ENCODE data around the gene MSL3.

GRCh38 chrX:11792461-11793421, 34.7 kb downstream of the MSL3 start:
- TF ChIP-seq, protein P1, sequence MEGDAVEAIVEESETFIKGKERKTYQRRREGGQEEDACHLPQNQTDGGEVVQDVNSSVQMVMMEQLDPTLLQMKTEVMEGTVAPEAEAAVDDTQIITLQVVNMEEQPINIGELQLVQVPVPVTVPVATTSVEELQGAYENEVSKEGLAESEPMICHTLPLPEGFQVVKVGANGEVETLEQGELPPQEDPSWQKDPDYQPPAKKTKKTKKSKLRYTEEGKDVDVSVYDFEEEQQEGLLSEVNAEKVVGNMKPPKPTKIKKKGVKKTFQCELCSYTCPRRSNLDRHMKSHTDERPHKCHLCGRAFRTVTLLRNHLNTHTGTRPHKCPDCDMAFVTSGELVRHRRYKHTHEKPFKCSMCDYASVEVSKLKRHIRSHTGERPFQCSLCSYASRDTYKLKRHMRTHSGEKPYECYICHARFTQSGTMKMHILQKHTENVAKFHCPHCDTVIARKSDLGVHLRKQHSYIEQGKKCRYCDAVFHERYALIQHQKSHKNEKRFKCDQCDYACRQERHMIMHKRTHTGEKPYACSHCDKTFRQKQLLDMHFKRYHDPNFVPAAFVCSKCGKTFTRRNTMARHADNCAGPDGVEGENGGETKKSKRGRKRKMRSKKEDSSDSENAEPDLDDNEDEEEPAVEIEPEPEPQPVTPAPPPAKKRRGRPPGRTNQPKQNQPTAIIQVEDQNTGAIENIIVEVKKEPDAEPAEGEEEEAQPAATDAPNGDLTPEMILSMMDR (IDR thresholded peaks at IDR 0.05): no peak
- no peak for TF ChIP-seq POLR2A (IDR thresholded peaks at IDR 0.05)
- TF ChIP-seq EP300 (IDR thresholded peaks at IDR 0.05): no peak

Measured in tibial nerve (tissue), 4 donors.